OCI-LY7 (cell line): Measurements from ENCODE around the gene TRAPPC14. TPM values are rescaled to one million over a fixed set of nuclear protein-coding genes. Genes with fewer than 3 reads are reported as not detected.
A peak's percentile ranks its signal among the peaks of the same experiment; 100 is the strongest.
"Not testable (repeated sequence)": the region's sequence is repeated elsewhere in the genome, so short reads cannot be mapped to it uniquely, and the experiment has no call there.

Experiments used
- BruUV-seq: library from RNA; stranded (reverse); fragments of 400-500 nt; replicated peaks from 2 replicates; lab custom pipeline; 2021; lab: Mats Ljungman, UMichigan
- CTCF ChIA-PET: fragments of 300-600 bp; sonication (Branson Sonifier 250); formaldehyde crosslinking; loops from one replicate; lab custom pipeline; 2022; ENCODE audit warnings: antibody characterized with exemption; ENCODE audit not compliant: unreplicated experiment; lab: Charles Lee
- POLR2A ChIA-PET: fragments of 300-600 bp; sonication (Branson Sonifier 250); formaldehyde crosslinking; loops from one replicate; lab custom pipeline; 2022; ENCODE audit warnings: antibody characterized with exemption; lab: Charles Lee
- DNase-seq: peaks from one replicate; pipeline ENCODE4 v3.0.0-alpha.2; 2015; ENCODE audit warnings: low spot score
- H2AFZ ChIP-seq: fragments of 200-600 bp; sonication (generic), shearing (Covaris generic); 2 replicates; pipeline ENCODE4 v1.6.1; 2014; ENCODE audit warnings: mild to moderate bottlenecking, antibody characterized with exemption, low read length, moderate library complexity
- H3K27ac ChIP-seq: fragments of 200-600 bp; sonication (generic); 2 replicates; pipeline ENCODE4 v1.5.1; 2014; ENCODE audit warnings: mixed run types, low read depth, mild to moderate bottlenecking, moderate library complexity, low read length, inconsistent platforms; ENCODE audit not compliant: poor library complexity, severe bottlenecking
- H3K36me3 ChIP-seq: fragments of 200-600 bp; sonication (generic); 2 replicates; pipeline ENCODE4 v1.6.1; 2014; ENCODE audit warnings: mild to moderate bottlenecking, antibody characterized with exemption, low read length, moderate library complexity, mixed read lengths; ENCODE audit not compliant: insufficient read depth
- H3K4me1 ChIP-seq: fragments of 200-600 bp; sonication (generic); 2 replicates; pipeline ENCODE4 v1.5.1; 2014; ENCODE audit warnings: mild to moderate bottlenecking, low read length; ENCODE audit not compliant: insufficient read depth, poor library complexity, severe bottlenecking
- H3K4me2 ChIP-seq: fragments of 200-600 bp; sonication (generic); 2 replicates; pipeline ENCODE4 v1.6.1; 2014; ENCODE audit warnings: mild to moderate bottlenecking, low read length
- H3K4me3 ChIP-seq: fragments of 200-600 bp; sonication (generic); 2 replicates; pipeline ENCODE4 v1.5.1; 2014; ENCODE audit warnings: mild to moderate bottlenecking, low read depth, low read length; ENCODE audit not compliant: poor library complexity, severe bottlenecking
- H3K79me2 ChIP-seq: fragments of 200-600 bp; sonication (generic); 2 replicates; pipeline ENCODE4 v1.6.1; 2016; ENCODE audit warnings: low read depth, mild to moderate bottlenecking, low read length, moderate library complexity, mixed read lengths; ENCODE audit not compliant: insufficient read depth
- H3K9me2 ChIP-seq: fragments of 200-600 bp; sonication (generic); 2 replicates; pipeline ENCODE4 v1.6.1; 2016; ENCODE audit warnings: mild to moderate bottlenecking, low read length, mixed read lengths; ENCODE audit not compliant: insufficient read depth
- H3K9me3 ChIP-seq: fragments of 200-600 bp; sonication (generic); 2 replicates; pipeline ENCODE4 v1.6.1; 2014; ENCODE audit warnings: mild to moderate bottlenecking, mixed run types, low read length, mixed read lengths
- H4K20me1 ChIP-seq: fragments of 200-600 bp; sonication (generic); 2 replicates; pipeline ENCODE4 v1.6.1; 2014; ENCODE audit warnings: mild to moderate bottlenecking, antibody characterized with exemption, low read length, moderate library complexity, mixed read lengths; ENCODE audit not compliant: insufficient read depth
- CTCF ChIP-seq: fragments of 200-600 bp; sonication (generic); conservative IDR thresholded peaks from 2 replicates; pipeline ENCODE4 v1.5.1; 2014; ENCODE audit warnings: mild to moderate bottlenecking, antibody characterized with exemption, low read length, moderate library complexity, mixed read lengths
- EZH2phosphoT487 ChIP-seq: fragments of 200-600 bp; sonication (generic); IDR thresholded peaks from 2 replicates; pipeline ENCODE4 v1.6.1; 2018; ENCODE audit warnings: low read depth, borderline replicate concordance, mild to moderate bottlenecking, mixed run types, antibody characterized with exemption, low read length, moderate library complexity, mixed read lengths
- intact Hi-C: fragments of 100-400 bp; cut with micrococcal nuclease; formaldehyde crosslinking; loops from one replicate; pipeline ENCODE4 v1.10.0; 2022; ENCODE audit not compliant: unreplicated experiment
- total RNA-seq, 2 experiments: library from RNA; depleted of rRNA in 1 of 2; stranded (reverse); fragments of >200 nt in 1 of 2; shearing (Covaris generic) in 1 of 2; gene quantifications; 2 replicates each; pipeline ENCODE4 v1.2.3, GENCODE V29; 2014 to 2022

The TRAPPC14 gene
- total RNA-seq, 2 experiments from 2014 or later = 38.8 to 41.6 TPM

- no peaks in the 10 kb centered on the region for H4K20me1 ChIP-seq
- POLR2A ChIA-PET = interaction anchor here (0.5 to 1.1 kb wide), 4 partner anchors 31 to 271 kb away, joined by 3 to 9 read pairs (median 4); no protein-coding TSS in a partner anchor
- intact Hi-C loops = loop anchor here (1.0 to 10.0 kb wide), 4 partner anchors 85 to 275 kb away; no protein-coding TSS in a partner anchor
- no peak overlapping the region for H3K27ac ChIP-seq
- no peak for TF ChIP-seq CTCF
- TF ChIP-seq EZH2phosphoT487 = no peak
- H3K9me2 ChIP-seq = no peaks in the 10 kb centered on the region
- H3K36me3 ChIP-seq = no peaks in the 10 kb centered on the region
- no peaks in the 10 kb centered on the region for H3K79me2 ChIP-seq
- H3K4me3 ChIP-seq = no peak overlapping the region
- no TSS peak for BruUV-seq
- H3K4me1 ChIP-seq = peaks cover 34% of the 10 kb centered on the region
- CTCF ChIA-PET = no interaction called here
- H2AFZ ChIP-seq = no peak overlapping the region
- H3K9me3 ChIP-seq = no peaks in the 10 kb centered on the region
- no peak for DNase-seq
- H3K4me2 ChIP-seq = peak overlapping the region; percentile 27; the same call in 1 of the 2 replicates
These were observed 26.4 kb downstream of the TRAPPC14 start for GRCh38 chr7:100132126-100132525.

DNA sequence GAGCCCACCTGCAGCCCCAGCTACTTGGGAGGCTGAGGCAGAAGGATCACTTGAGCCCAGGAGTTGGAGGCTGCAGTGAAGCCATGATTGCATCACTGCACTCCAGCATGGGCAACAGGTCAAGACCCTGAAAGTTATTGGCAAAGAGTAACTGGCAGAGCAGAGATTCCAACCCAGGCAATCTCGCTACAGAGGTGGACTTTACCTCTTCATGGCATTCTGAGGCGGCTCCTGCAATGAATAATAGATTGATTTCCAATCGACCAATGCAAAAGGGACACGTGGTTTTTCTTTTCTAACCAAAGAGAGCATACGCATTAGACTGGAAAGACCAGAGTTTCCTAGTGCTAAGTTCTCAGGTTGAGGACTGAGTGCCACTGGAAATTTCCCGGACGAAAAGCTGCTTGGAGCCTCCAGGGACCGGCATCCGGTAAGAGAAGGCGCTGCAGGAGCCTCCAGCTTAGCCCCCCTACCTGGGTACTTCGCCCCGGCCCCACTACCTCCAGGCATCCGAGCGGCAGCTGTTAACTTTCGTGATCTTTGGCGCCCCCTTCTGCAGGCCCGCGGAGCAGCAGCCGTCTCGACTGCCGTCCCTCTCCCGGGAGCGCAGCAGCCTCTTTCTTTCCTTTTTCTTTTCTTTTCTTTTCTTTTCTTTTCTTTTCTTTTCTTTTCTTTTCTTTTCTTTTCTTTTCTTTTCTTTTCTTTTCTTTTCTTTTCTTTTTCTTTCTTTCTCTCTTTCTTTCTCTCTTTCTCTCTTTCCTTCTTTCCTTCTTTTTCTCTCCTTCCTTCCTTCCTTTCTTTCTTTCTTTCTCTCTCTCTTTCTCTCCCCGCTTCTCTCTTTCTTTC lies 27.7 kb downstream of the TRAPPC14 start:
- H3K4me1 ChIP-seq = peaks cover 38% of the 10 kb centered on the region
- TF ChIP-seq EZH2phosphoT487 = no peak
- TF ChIP-seq CTCF = peak; percentile 81
- H3K4me3 ChIP-seq = no peak overlapping the region
- DNase-seq = peak; percentile 78
- no peaks in the 10 kb centered on the region for H3K9me3 ChIP-seq
- H3K36me3 ChIP-seq = no peaks in the 10 kb centered on the region
- H3K27ac ChIP-seq = no peak overlapping the region
- H3K9me2 ChIP-seq = no peaks in the 10 kb centered on the region
- H3K4me2 ChIP-seq = peak overlapping the region; percentile 60; the same call in 1 of the 2 replicates
- peak overlapping the region; percentile 27; the same call in 1 of the 2 replicates for H2AFZ ChIP-seq
- H3K79me2 ChIP-seq = no peaks in the 10 kb centered on the region
- intact Hi-C loops = loop anchor here (1.0 to 10.0 kb wide), 3 partner anchors 139 to 214 kb away; no protein-coding TSS in a partner anchor
- no peaks in the 10 kb centered on the region for H4K20me1 ChIP-seq
- POLR2A ChIA-PET = interaction anchor here (0.5 to 0.9 kb wide), 3 partner anchors 29 to 781 kb away, joined by 3 to 5 read pairs (median 4); partner anchors contain the start of genes AP4M1 and MCM7
- no TSS peak for BruUV-seq
- CTCF ChIA-PET = interaction anchor here (0.6 to 1.7 kb wide), 4 partner anchors 29 to 160 kb away, joined by 3 to 4 read pairs (median 3); partner anchors contain the start of gene AP4M1

GRCh38 chr7:100130220-100130607 lies 28.3 kb downstream of the TRAPPC14 start:
- ChIA-PET CTCF (interaction anchor here (1.3 to 1.7 kb wide), 2 partner anchors 28 to 48 kb away, joined by 3 to 4 read pairs; partner anchors contain the start of gene AP4M1), POLR2A (interaction anchor here (0.5 to 0.9 kb wide), 3 partner anchors 29 to 781 kb away, joined by 3 to 5 read pairs (median 3); partner anchors contain the start of genes AP4M1 and MCM7)
- H3K4me2 ChIP-seq, H3K9me2 ChIP-seq, H4K20me1 ChIP-seq, H3K79me2 ChIP-seq, H2AFZ ChIP-seq, H3K9me3 ChIP-seq, H3K36me3 ChIP-seq, BruUV-seq, H3K4me3 ChIP-seq, DNase-seq, H3K27ac ChIP-seq: not testable (repeated sequence)
- intact Hi-C loops = loop anchor here (5.0 to 10.0 kb wide), 2 partner anchors 138 to 215 kb away; no protein-coding TSS in a partner anchor
- peaks cover 44% of the 10 kb centered on the region for H3K4me1 ChIP-seq
